Brain microvascular endothelial cell (primary cell): ENCODE results near the gene PLEKHG2.
A peak's percentile ranks its signal among the peaks of the same experiment; 100 is the strongest.

ENCODE experiments used
- DNase-seq: peaks from one replicate; pipeline ENCODE4 v3.0.0-alpha.2; 2020
- H3K27ac ChIP-seq: fragments of 250-450 bp; sonication (Bioruptor Pico); 2 replicates; pipeline ENCODE4 v1.5.1; 2020; ENCODE audit warnings: mild to moderate bottlenecking, moderate library complexity
- H3K27me3 ChIP-seq: fragments of 250-450 bp; sonication (Bioruptor Pico); replicated peaks from 2 replicates; pipeline ENCODE4 v1.5.1; 2020; ENCODE audit warnings: mild to moderate bottlenecking
- H3K36me3 ChIP-seq: fragments of 250-450 bp; sonication (Bioruptor Pico); replicated peaks from 2 replicates; pipeline ENCODE4 v1.5.1; 2020; ENCODE audit warnings: mild to moderate bottlenecking
- H3K4me3 ChIP-seq: 2 replicates; pipeline ENCODE4 v1.5.1; 2011; ENCODE audit warnings: low read depth, mild to moderate bottlenecking, control low read depth, low read length, moderate library complexity
- CTCF ChIP-seq: IDR thresholded peaks from 2 replicates; pipeline ENCODE4 v1.5.1; 2011; ENCODE audit warnings: low read depth, mild to moderate bottlenecking, moderate library complexity, low read length, control low read depth, inconsistent platforms; ENCODE audit errors: missing control alignments
- in situ Hi-C: cut with HindIII; loops from 2 replicates; pipeline ENCODE4 v1.10.0; 2017; ENCODE audit warnings: low sequenced_read_pairs, low pct_ligation_motif_present

Gene PLEKHG2

GRCh38 chr19:39435499-39436349, 23.3 kb downstream of the PLEKHG2 start, which contains the start of gene RPS16:
Gene RPS16 (minus strand): TSS chr19:39435949. CDS start chr19:39435895, 54 bp downstream.
- Histone ChIP-seq H3K4me3 (peak within 1 kb of the TSS; percentile 97), H3K27me3 (no peaks in the 10 kb centered on the region), H3K27ac (peak within 1 kb of the TSS; percentile 99), H3K36me3 (peaks cover 35% of the 10 kb centered on the region)
- DNase-seq, result peak; percentile 95
- in situ Hi-C loops, result no loop called here
- peak; percentile 4 for TF ChIP-seq CTCF

- Histone ChIP-seq H3K27ac (peak overlapping the region; percentile 99), H3K4me3 (peak overlapping the region; percentile 52), H3K36me3 (peaks cover 35% of the 10 kb centered on the region), H3K27me3 (no peaks in the 10 kb centered on the region)
- no peak for TF ChIP-seq CTCF
- no peak for DNase-seq
- in situ Hi-C loops, result no loop called here
Measured at GRCh38 chr19:39436350-39436716, 23.9 kb downstream of the PLEKHG2 start.

- no peak overlapping the region for H3K4me3 ChIP-seq
- peaks cover 18% of the 10 kb centered on the region for H3K36me3 ChIP-seq
- H3K27ac ChIP-seq, result no peak overlapping the region
- H3K27me3 ChIP-seq, result no peaks in the 10 kb centered on the region
- TF ChIP-seq CTCF, result no peak
- DNase-seq, result peak; percentile 59
- in situ Hi-C loops, result no loop called here
Measured at GRCh38 chr19:39438270-39438934, 25.9 kb downstream of the PLEKHG2 start.

GRCh38 chr19:39444598-39445195, 32.2 kb downstream of the PLEKHG2 start:
- H3K27ac ChIP-seq, result peak overlapping the region; percentile 96
- H3K36me3 ChIP-seq, result peaks cover 6% of the 10 kb centered on the region
- no peak for TF ChIP-seq CTCF
- H3K4me3 ChIP-seq, result peak overlapping the region; percentile 99
- no peak for DNase-seq
- in situ Hi-C loops, result no loop called here
- no peaks in the 10 kb centered on the region for H3K27me3 ChIP-seq

- in situ Hi-C loops, result no loop called here
- peak within 1 kb of the TSS; percentile 99 for H3K4me3 ChIP-seq
- DNase-seq, result peak; percentile 92
- no peaks in the 10 kb centered on the region for H3K27me3 ChIP-seq
- no peak for TF ChIP-seq CTCF
- H3K36me3 ChIP-seq, result peaks cover 6% of the 10 kb centered on the region
- H3K27ac ChIP-seq, result peak within 1 kb of the TSS; percentile 96
Measured at GRCh38 chr19:39445196-39446111, 33.0 kb downstream of the PLEKHG2 start, which contains the start of gene SUPT5H. Gene SUPT5H (plus strand): TSS chr19:39445582. CDS start chr19:39445891, 309 bp downstream.
